Right atrium auricular region (tissue), 2 donors: Measurements from ENCODE around the gene FXYD4. TPM values are rescaled to one million over a fixed set of nuclear protein-coding genes. Genes with fewer than 3 reads are reported as not detected.

Experiments
- DNase-seq: peaks from one replicate; pipeline ENCODE4 v3.0.0-alpha.2; 2019; ENCODE audit warnings: low spot score
- H3K27ac ChIP-seq, 2 donors: fragments of 200-600 bp; sonication (generic); 1 replicate in 1 of 2; 2 replicates in 1 of 2; pipeline ENCODE4 v1.5.1; 2016 to 2019
- H3K27me3 ChIP-seq, 2 donors: fragments of 200-600 bp; sonication (generic); one replicate each; pipeline versions ENCODE4 v1.5.1 to v1.6.0; 2017 to 2019
- H3K36me3 ChIP-seq: fragments of 200-600 bp; sonication (generic); one replicate; pipeline ENCODE4 v1.5.1; 2016
- H3K4me1 ChIP-seq, 2 donors: fragments of 200-600 bp; sonication (generic); one replicate each; pipeline versions ENCODE4 v1.5.1 to v1.6.0; 2017 to 2019
- H3K4me3 ChIP-seq, 2 donors: fragments of 200-600 bp; sonication (generic); 1 replicate in 1 of 2; 2 replicates in 1 of 2; pipeline ENCODE4 v1.5.1; 2017 to 2019; ENCODE audit warnings: mild to moderate bottlenecking in 1 of 2, moderate library complexity in 1 of 2
- H3K9me3 ChIP-seq, 2 donors: fragments of 200-600 bp; sonication (generic); one replicate each; pipeline ENCODE4 v1.5.1; 2019
- total RNA-seq, 2 donors: library from RNA; depleted of rRNA; stranded (reverse); fragments of >200 nt; gene quantifications; one replicate each; pipeline ENCODE4 v1.1.0, GENCODE V29; 2016
- TF ChIP-seq, protein P1 (sequence below), 2 donors: fragments of 200-600 bp; sonication (generic); IDR thresholded peaks; one replicate each; pipeline ENCODE4 v1.5.1; 2019; ENCODE audit warnings: antibody characterized with exemption in 2 of 2

FXYD4 gene
- total RNA-seq, 2 donors from 2014 or later, result not detected

- H3K4me3 ChIP-seq, result no peak overlapping the region
- no peaks in the 10 kb centered on the region for H3K4me1 ChIP-seq
- DNase-seq, result no peak
- no peak overlapping the region for H3K27ac ChIP-seq
- no peaks in the 10 kb centered on the region for H3K9me3 ChIP-seq
- no peaks in the 10 kb centered on the region for H3K27me3 ChIP-seq
- TF ChIP-seq, protein P1, sequence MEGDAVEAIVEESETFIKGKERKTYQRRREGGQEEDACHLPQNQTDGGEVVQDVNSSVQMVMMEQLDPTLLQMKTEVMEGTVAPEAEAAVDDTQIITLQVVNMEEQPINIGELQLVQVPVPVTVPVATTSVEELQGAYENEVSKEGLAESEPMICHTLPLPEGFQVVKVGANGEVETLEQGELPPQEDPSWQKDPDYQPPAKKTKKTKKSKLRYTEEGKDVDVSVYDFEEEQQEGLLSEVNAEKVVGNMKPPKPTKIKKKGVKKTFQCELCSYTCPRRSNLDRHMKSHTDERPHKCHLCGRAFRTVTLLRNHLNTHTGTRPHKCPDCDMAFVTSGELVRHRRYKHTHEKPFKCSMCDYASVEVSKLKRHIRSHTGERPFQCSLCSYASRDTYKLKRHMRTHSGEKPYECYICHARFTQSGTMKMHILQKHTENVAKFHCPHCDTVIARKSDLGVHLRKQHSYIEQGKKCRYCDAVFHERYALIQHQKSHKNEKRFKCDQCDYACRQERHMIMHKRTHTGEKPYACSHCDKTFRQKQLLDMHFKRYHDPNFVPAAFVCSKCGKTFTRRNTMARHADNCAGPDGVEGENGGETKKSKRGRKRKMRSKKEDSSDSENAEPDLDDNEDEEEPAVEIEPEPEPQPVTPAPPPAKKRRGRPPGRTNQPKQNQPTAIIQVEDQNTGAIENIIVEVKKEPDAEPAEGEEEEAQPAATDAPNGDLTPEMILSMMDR (IDR thresholded peaks at IDR 0.05), result no peak
- H3K36me3 ChIP-seq, result no peaks in the 10 kb centered on the region
These were observed 1.4 kb downstream of the FXYD4 start for GRCh38 chr10:43372765-43373361.

DNA sequence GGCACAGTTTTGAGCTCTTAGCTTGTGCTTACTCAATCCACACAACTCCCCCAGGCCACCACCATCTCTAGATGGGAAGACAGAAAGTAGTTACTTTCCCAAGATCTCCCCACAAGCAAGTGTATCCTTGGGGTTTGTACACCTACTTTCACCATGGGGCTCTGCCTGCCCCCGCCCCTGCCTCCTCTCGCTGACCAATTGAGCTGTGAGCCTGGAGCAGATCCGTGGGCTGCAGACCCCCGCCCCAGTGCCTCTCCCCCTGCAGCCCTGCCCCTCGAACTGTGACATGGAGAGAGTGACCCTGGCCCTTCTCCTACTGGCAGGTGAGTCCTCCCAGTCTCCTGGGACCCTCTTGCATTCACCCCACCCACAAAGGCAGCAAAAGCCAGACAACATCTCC lies 2.0 kb downstream of the FXYD4 start:
- no peak overlapping the region for H3K4me3 ChIP-seq
- DNase-seq, result no peak
- no peaks in the 10 kb centered on the region for H3K9me3 ChIP-seq
- no peaks in the 10 kb centered on the region for H3K4me1 ChIP-seq
- no peak overlapping the region for H3K27ac ChIP-seq
- TF ChIP-seq, protein P1 (IDR thresholded peaks at IDR 0.05), result no peak
- no peaks in the 10 kb centered on the region for H3K27me3 ChIP-seq
- H3K36me3 ChIP-seq, result no peaks in the 10 kb centered on the region

- Histone ChIP-seq H3K36me3 (no peaks in the 10 kb centered on the region), H3K4me3 (no peak overlapping the region), H3K4me1 (no peaks in the 10 kb centered on the region), H3K27ac (no peak overlapping the region), H3K27me3 (no peaks in the 10 kb centered on the region), H3K9me3 (no peaks in the 10 kb centered on the region)
- TF ChIP-seq, protein P1 (IDR thresholded peaks at IDR 0.05), result no peak
- no peak for DNase-seq
These were observed 2.8 kb downstream of the FXYD4 start for GRCh38 chr10:43374194-43374593.

- Histone ChIP-seq H3K9me3 (no peaks in the 10 kb centered on the region), H3K27ac (no peak overlapping the region), H3K36me3 (no peaks in the 10 kb centered on the region), H3K27me3 (no peaks in the 10 kb centered on the region), H3K4me3 (no peak overlapping the region), H3K4me1 (no peaks in the 10 kb centered on the region)
- TF ChIP-seq, protein P1 (IDR thresholded peaks at IDR 0.05), result no peak
- no peak for DNase-seq
These were observed 4.1 kb downstream of the FXYD4 start for GRCh38 chr10:43375401-43376020.

GRCh38 chr10:43376046-43376635 lies 4.7 kb downstream of the FXYD4 start:
- TF ChIP-seq, protein P1 (IDR thresholded peaks at IDR 0.05), result no peak

More at GRCh38 chr10:43376046-43376635, 4.7 kb downstream of the FXYD4 start:
- Histone ChIP-seq H3K4me1 (no peaks in the 10 kb centered on the region), H3K4me3 (no peak overlapping the region), H3K27me3 (no peaks in the 10 kb centered on the region), H3K36me3 (no peaks in the 10 kb centered on the region), H3K27ac (no peak overlapping the region), H3K9me3 (no peaks in the 10 kb centered on the region)
- DNase-seq, result no peak
